OCI-LY1 (cell line): ENCODE measurements around the gene RAB42.

Experiments
- EZH2 ChIP-seq: fragments of 200-600 bp; sonication (generic), shearing (Covaris generic); IDR thresholded peaks from 2 replicates; pipeline ENCODE4 v1.8.0; 2017; ENCODE audit warnings: borderline replicate concordance, mixed run types, mild to moderate bottlenecking, antibody characterized with exemption, low read length, moderate library complexity, mixed read lengths
- TF ChIP-seq, protein P1 (sequence below): fragments of 200-600 bp; sonication (generic), shearing (Covaris generic); IDR thresholded peaks from 2 replicates; pipeline ENCODE4 v1.5.1; 2017; ENCODE audit warnings: mild to moderate bottlenecking, antibody characterized with exemption, low read length, moderate library complexity, mixed read lengths

DNA sequence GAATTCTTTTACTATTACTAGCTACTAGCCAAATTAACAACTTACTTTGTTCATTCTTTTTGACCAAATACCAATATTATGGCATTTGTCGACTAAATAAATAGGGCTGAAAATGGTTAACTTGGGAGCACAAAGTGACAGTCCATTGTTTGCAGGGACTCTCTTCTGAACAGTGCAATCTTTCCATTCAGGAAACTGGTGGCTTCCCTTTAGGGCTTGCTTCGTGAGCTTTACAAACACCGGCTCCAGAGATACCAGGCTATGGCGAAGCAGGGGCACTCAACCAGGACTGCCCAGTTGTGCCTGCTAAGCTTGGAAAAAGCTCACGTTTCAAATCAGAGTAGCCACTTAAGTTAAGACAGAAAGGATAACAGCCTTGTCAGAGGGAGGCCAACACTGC is 12.3 kb downstream of the RAB42 start:
- TF ChIP-seq, protein P1, sequence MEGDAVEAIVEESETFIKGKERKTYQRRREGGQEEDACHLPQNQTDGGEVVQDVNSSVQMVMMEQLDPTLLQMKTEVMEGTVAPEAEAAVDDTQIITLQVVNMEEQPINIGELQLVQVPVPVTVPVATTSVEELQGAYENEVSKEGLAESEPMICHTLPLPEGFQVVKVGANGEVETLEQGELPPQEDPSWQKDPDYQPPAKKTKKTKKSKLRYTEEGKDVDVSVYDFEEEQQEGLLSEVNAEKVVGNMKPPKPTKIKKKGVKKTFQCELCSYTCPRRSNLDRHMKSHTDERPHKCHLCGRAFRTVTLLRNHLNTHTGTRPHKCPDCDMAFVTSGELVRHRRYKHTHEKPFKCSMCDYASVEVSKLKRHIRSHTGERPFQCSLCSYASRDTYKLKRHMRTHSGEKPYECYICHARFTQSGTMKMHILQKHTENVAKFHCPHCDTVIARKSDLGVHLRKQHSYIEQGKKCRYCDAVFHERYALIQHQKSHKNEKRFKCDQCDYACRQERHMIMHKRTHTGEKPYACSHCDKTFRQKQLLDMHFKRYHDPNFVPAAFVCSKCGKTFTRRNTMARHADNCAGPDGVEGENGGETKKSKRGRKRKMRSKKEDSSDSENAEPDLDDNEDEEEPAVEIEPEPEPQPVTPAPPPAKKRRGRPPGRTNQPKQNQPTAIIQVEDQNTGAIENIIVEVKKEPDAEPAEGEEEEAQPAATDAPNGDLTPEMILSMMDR: no peak
- no peak for TF ChIP-seq EZH2
